ENCODE results near the gene RAB11FIP4. TPM values are rescaled to one million over a fixed set of nuclear protein-coding genes. Genes with fewer than 3 reads are reported as not detected.

The RAB11FIP4 gene
- total and polyA plus RNA-seq, 2 donors (not counting 1 experiment from before 2014, with no cell fraction given), result 0.16 to 0.66 TPM

DNA sequence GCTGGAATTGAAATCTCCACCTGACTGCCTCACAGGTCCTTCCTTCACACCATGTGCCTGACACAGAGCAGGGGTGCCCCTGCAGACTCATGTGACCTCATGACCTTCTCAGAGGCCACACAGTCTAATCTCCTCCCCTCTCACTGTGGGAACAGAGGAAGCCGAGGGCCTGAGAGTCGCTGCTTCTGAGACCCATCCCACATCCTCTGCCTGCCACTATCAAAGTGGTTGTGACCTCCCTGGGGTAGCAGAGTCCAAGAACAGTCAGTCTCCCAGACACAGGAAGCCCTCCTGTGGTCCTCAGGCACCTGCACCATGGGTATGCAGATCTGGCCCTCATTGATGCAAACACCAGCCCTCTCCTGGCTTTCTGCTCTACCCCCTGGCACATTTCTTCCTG lies 78.5 kb downstream of the RAB11FIP4 start:
- Histone ChIP-seq H3K4me1 (ENCODE audit: control insufficient read depth, extremely low read depth, insufficient read depth, low read length) (no peaks in the 10 kb centered on the region), H3K9me3 (ENCODE audit: control insufficient read depth, insufficient read depth, low read depth, low read length) (no peaks in the 10 kb centered on the region), H3K27me3 (ENCODE audit: control insufficient read depth, insufficient read depth, low read length) (peaks cover 2% of the 10 kb centered on the region), H3K9ac (ENCODE audit: insufficient read depth, low read length) (no peak overlapping the region), H3K79me2 (ENCODE audit: control insufficient read depth, insufficient read depth, low read length) (no peaks in the 10 kb centered on the region), H3K4me2 (ENCODE audit: extremely low read depth, insufficient read depth, low read length) (no peak overlapping the region), H3K4me3 (replicated peaks in 1 of 4; ENCODE audit: control extremely low read depth in 1 of 4, insufficient read depth in 1 of 4, low read depth in 3 of 4, low read length in 4 of 4) (no peak overlapping the region), H3K27ac (ENCODE audit: insufficient read depth, low read length) (no peak overlapping the region), H2AFZ (ENCODE audit: low read length) (no peak overlapping the region), H4K20me1 (ENCODE audit: control insufficient read depth, extremely low read depth, insufficient read depth, low read length) (no peaks in the 10 kb centered on the region), H3K36me3 (ENCODE audit: control insufficient read depth, insufficient read depth, low read length) (no peaks in the 10 kb centered on the region)
- TF ChIP-seq EZH2 (IDR thresholded peaks at IDR 0.05; ENCODE audit: low read length, missing control alignments), result no peak
- TF ChIP-seq, protein P1, sequence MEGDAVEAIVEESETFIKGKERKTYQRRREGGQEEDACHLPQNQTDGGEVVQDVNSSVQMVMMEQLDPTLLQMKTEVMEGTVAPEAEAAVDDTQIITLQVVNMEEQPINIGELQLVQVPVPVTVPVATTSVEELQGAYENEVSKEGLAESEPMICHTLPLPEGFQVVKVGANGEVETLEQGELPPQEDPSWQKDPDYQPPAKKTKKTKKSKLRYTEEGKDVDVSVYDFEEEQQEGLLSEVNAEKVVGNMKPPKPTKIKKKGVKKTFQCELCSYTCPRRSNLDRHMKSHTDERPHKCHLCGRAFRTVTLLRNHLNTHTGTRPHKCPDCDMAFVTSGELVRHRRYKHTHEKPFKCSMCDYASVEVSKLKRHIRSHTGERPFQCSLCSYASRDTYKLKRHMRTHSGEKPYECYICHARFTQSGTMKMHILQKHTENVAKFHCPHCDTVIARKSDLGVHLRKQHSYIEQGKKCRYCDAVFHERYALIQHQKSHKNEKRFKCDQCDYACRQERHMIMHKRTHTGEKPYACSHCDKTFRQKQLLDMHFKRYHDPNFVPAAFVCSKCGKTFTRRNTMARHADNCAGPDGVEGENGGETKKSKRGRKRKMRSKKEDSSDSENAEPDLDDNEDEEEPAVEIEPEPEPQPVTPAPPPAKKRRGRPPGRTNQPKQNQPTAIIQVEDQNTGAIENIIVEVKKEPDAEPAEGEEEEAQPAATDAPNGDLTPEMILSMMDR (conservative IDR thresholded peaks at IDR 0.05 in 1 of 2, IDR thresholded peaks at IDR 0.05 in 1 of 2; ENCODE audit: low read depth in 1 of 2, low read length in 2 of 2), result no peak
- no peak for DNase-seq (ENCODE audit: low read depth in 2 of 2)

DNA sequence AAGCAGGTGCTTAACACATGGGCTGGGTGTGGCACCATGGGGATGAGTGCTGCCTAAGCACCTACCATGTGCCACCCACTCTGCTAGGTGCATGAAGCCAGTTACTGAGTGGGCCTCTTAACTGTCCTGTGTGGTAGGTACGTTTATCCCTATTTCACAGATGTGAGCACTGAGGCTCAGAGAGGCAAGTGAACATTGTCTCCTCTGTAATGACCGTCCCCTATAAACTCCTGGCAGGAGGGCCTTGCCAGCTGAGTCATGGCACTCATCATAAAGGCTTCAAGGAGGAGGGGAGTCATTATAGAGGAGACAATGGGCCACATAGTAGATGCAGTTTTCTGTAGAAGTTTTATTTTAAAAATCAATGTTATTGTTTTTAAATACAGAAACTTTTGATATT lies 79.1 kb downstream of the RAB11FIP4 start:
- H3K9me3 ChIP-seq (ENCODE audit: control insufficient read depth, insufficient read depth, low read depth, low read length), result no peaks in the 10 kb centered on the region
- H3K9ac ChIP-seq (ENCODE audit: insufficient read depth, low read length), result no peak overlapping the region
- no peak overlapping the region for H2AFZ ChIP-seq (ENCODE audit: low read length)
- no peak overlapping the region for H3K4me2 ChIP-seq (ENCODE audit: extremely low read depth, insufficient read depth, low read length)
- DNase-seq (ENCODE audit: low read depth in 2 of 2), result no peak
- no peaks in the 10 kb centered on the region for H4K20me1 ChIP-seq (ENCODE audit: control insufficient read depth, extremely low read depth, insufficient read depth, low read length)
- no peak overlapping the region for H3K27ac ChIP-seq (ENCODE audit: insufficient read depth, low read length)
- no peak overlapping the region for H3K4me3 ChIP-seq (replicated peaks in 1 of 4; ENCODE audit: control extremely low read depth in 1 of 4, insufficient read depth in 1 of 4, low read depth in 3 of 4, low read length in 4 of 4)
- no peaks in the 10 kb centered on the region for H3K79me2 ChIP-seq (ENCODE audit: control insufficient read depth, insufficient read depth, low read length)
- TF ChIP-seq, protein P1 (conservative IDR thresholded peaks at IDR 0.05 in 1 of 2, IDR thresholded peaks at IDR 0.05 in 1 of 2; ENCODE audit: low read depth in 1 of 2, low read length in 2 of 2), result no peak
- no peak for TF ChIP-seq EZH2 (IDR thresholded peaks at IDR 0.05; ENCODE audit: low read length, missing control alignments)
- no peaks in the 10 kb centered on the region for H3K36me3 ChIP-seq (ENCODE audit: control insufficient read depth, insufficient read depth, low read length)
- H3K27me3 ChIP-seq (ENCODE audit: control insufficient read depth, insufficient read depth, low read length), result peaks cover 2% of the 10 kb centered on the region
- no peaks in the 10 kb centered on the region for H3K4me1 ChIP-seq (ENCODE audit: control insufficient read depth, extremely low read depth, insufficient read depth, low read length)

DNA sequence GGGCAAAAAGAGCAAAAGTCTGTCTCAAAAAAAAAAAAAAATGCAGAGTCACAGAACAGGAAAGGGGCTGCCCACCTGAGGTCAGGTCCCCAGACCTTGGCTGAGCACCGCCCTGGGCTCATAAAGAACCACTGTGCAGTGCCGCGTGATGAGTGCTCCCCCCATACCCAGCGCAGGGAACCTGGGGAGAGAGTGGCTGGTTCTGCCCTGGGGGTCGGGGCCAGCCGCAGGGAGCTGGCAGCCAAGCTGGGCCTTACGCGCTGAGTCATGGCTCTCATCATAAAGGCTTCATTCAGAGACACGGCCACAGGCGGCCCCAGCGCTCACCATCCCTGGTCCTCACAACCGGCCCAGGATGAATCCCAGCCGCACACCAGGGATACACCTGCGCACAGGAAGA lies 80.7 kb downstream of the RAB11FIP4 start:
- no peak overlapping the region for H2AFZ ChIP-seq (ENCODE audit: low read length)
- no peaks in the 10 kb centered on the region for H3K9me3 ChIP-seq (ENCODE audit: control insufficient read depth, insufficient read depth, low read depth, low read length)
- no peak overlapping the region for H3K9ac ChIP-seq (ENCODE audit: insufficient read depth, low read length)
- DNase-seq (ENCODE audit: low read depth in 2 of 2), result no peak
- H3K4me1 ChIP-seq (ENCODE audit: control insufficient read depth, extremely low read depth, insufficient read depth, low read length), result no peaks in the 10 kb centered on the region
- H3K79me2 ChIP-seq (ENCODE audit: control insufficient read depth, insufficient read depth, low read length), result no peaks in the 10 kb centered on the region
- H3K27ac ChIP-seq (ENCODE audit: insufficient read depth, low read length), result no peak overlapping the region
- H3K4me3 ChIP-seq (replicated peaks in 1 of 4; ENCODE audit: control extremely low read depth in 1 of 4, insufficient read depth in 1 of 4, low read depth in 3 of 4, low read length in 4 of 4), result no peak overlapping the region
- no peaks in the 10 kb centered on the region for H3K36me3 ChIP-seq (ENCODE audit: control insufficient read depth, insufficient read depth, low read length)
- H3K4me2 ChIP-seq (ENCODE audit: extremely low read depth, insufficient read depth, low read length), result no peak overlapping the region
- no peak for TF ChIP-seq EZH2 (IDR thresholded peaks at IDR 0.05; ENCODE audit: low read length, missing control alignments)
- TF ChIP-seq, protein P1 (conservative IDR thresholded peaks at IDR 0.05 in 1 of 2, IDR thresholded peaks at IDR 0.05 in 1 of 2; ENCODE audit: low read depth in 1 of 2, low read length in 2 of 2), result no peak
- H3K27me3 ChIP-seq (ENCODE audit: control insufficient read depth, insufficient read depth, low read length), result no peaks in the 10 kb centered on the region
- no peaks in the 10 kb centered on the region for H4K20me1 ChIP-seq (ENCODE audit: control insufficient read depth, extremely low read depth, insufficient read depth, low read length)
